HL-60/S4 treated with phorbol 12-myristate 13-acetate at 8.2 ng/mL for 4 days and 3 days (cell line): ENCODE results near the gene ZC2HC1C.

Experiments used
- in situ Hi-C: fragments of 300-500 bp; cut with MboI; formaldehyde crosslinking; loops from 2 replicates; pipeline ENCODE4 v1.15.0; 2022; ENCODE audit warnings: low sequenced_read_pairs

Gene ZC2HC1C

DNA sequence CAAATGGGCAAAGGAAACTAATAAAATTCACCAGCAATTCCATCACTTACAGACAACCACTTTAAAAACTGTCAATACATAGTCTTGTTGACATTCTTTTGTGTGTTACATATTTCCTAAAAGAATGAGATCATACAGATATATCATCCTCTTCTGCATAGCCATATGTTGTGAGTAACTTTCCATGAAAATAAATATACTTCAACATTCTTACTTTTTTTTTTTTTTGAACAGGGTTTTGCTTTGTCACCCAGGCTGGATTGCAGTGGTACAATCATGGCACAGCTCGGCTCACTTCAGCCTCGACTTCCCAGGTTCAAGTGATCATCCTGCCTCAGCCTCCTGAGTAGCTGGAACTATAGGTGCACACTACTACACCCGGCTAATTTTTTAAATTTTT is 20.9 kb downstream of the ZC2HC1C start:
- in situ Hi-C loops: loop anchor here (25.0 kb wide), 1 partner anchor 228 kb away; no protein-coding TSS in a partner anchor

DNA sequence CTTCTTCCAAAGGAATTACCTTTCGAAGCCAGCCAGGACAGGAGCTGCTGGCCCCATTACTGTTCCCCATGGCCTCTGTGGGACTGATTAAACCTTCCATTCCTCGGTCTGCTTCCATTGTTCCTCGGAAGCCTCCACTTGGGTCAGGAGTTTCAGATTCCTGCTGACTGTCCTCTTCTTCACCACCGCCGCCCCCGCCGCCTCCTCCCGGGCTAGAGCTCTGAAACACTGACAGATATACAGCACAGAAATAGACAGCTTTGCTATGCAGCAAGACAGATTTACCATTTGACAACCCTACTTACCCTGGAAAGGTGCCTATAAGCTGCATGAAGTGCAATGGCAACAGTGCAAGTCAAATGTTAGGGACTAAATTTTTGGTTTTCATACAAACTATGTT is 21.8 kb downstream of the ZC2HC1C start:
- in situ Hi-C loops: loop anchor here (25.0 kb wide), 1 partner anchor 229 kb away; no protein-coding TSS in a partner anchor

- in situ Hi-C loops: loop anchor here (25.0 kb wide), 1 partner anchor 230 kb away; no protein-coding TSS in a partner anchor
These were observed 23.3 kb downstream of the ZC2HC1C start for GRCh38 chr14:75092698-75093097.

GRCh38 chr14:75094896-75095295 is 25.5 kb downstream of the ZC2HC1C start:
- in situ Hi-C loops: loop anchor here (25.0 kb wide), 1 partner anchor 233 kb away; no protein-coding TSS in a partner anchor

GRCh38 chr14:75095690-75096089 is 26.2 kb downstream of the ZC2HC1C start:
- in situ Hi-C loops: loop anchor here (25.0 kb wide), 1 partner anchor 233 kb away; no protein-coding TSS in a partner anchor

DNA sequence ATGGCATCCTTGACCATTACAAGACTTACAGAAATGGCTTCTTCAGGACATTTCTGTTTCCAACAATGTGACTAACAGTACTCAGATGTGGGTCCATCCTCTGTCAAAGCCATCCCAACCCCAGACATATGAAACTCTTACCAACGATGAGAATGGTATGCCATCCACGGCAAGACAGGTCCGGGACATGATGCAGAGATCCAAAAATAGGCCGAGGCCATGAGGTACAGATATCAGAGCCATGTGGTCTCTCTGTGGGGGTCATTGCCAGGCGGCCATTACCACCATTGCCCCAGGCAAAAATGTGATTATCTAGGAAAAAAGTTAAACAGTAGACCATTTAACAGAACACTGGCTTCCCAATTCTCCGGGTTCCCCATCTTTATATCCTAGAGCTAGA is 27.5 kb downstream of the ZC2HC1C start:
- in situ Hi-C loops: loop anchor here (25.0 kb wide), 1 partner anchor 235 kb away; no protein-coding TSS in a partner anchor

DNA sequence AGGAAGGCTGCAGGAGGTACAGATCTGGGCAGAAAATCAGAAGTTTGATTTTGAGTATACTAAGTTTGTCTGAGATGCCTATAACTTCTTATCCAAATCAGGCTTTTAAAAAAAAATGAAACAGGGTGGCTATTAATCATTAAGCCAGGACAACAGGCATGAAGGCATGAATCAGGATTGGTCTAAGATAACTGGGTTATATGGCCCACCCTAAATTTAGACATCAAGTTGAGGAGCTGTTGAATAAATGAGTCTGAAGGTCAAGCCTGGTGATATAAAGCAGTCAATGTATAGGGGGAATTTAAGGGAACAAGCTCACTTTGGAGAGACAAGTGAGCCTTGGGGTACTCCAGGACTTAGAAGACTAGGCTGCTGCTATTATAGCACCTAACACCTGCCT is 28.8 kb downstream of the ZC2HC1C start:
- in situ Hi-C loops: loop anchor here (25.0 kb wide), 1 partner anchor 236 kb away; no protein-coding TSS in a partner anchor

DNA sequence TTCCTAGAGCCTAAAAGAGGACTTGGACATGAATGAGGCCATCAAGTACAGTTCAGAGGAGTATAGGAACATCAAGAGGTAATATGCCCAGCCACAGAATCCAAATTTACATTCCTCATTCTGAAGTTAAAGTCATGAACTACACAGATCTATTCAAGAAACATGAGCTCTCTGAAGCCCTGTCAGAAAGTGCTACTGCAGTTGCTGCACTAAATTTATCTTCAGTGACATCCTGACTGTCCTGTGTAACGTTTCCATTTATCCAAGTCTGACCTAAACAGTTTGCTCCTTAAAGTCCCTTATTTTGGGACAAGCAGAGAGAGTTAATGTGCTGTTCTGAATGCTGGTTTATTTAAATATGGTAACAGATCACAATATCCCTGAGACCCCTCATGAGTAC is 29.2 kb downstream of the ZC2HC1C start:
- in situ Hi-C loops: loop anchor here (25.0 kb wide), 1 partner anchor 236 kb away; no protein-coding TSS in a partner anchor

DNA sequence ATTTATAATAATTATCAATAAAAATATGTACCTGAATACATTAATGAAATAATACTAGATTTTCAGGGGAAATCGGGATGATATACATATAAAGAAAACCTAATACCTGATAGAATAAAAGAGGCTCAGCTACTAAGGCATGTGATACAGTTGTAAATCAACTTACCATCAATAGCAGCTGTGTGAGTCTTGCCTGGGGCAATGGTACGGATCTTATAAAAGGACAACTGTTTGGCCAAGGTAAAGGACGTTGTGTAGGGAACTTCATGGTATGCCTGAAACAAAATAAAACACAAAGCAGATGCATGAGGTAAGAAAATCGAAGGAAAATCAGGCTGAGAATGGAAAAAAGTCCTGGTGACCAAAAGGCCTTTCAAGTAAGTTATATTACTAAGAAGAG is 32.0 kb downstream of the ZC2HC1C start:
- in situ Hi-C loops: no loop called here

DNA sequence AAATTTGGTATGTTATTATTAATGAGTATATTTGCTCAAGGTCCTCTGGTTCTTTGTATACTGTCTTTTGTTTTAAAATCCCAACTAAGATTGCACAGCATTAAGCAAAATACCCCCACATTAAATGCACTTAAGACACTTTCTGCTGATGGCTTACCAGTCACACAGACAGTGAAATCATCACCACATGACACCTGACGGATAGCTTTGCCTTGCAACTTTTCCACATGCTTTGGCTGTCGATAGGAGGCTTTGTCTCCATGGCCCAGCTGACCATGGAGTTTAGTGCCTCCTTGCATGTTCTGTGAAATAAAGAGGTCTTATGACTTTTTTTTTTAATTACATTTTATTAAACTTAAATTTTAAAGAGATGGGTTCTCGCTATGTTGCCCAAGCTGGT is 37.7 kb downstream of the ZC2HC1C start:
- in situ Hi-C loops: no loop called here

GRCh38 chr14:75109877-75110276 is 40.4 kb downstream of the ZC2HC1C start:
- in situ Hi-C loops: no loop called here

DNA sequence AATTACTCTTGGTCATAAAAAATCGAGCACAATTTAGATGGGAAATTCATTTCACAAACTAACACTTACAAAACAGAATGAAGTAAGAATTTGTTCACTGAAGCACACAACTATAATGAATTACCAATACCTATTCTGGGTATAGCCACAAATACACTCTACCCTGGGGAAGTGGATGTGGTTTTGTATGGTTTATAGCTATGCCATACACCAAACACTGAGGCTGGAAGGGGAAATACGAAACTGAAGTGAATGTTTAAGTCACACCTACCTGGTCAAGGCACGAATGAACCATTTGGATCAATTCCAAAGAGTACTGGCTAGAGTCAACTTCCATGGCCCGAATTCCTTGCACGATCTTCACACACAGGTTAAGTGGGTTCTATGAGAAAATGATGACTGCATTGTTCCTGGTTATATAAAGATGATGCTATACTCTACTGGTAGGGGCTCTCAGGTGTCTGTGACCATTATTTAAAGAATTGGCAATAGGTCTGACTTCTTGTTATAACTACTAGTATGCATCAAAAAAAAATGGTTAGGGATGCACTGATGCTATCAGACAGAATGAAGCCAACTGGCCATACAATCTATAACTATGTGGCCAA is 44.6 kb downstream of the ZC2HC1C start:
- in situ Hi-C loops: no loop called here

DNA sequence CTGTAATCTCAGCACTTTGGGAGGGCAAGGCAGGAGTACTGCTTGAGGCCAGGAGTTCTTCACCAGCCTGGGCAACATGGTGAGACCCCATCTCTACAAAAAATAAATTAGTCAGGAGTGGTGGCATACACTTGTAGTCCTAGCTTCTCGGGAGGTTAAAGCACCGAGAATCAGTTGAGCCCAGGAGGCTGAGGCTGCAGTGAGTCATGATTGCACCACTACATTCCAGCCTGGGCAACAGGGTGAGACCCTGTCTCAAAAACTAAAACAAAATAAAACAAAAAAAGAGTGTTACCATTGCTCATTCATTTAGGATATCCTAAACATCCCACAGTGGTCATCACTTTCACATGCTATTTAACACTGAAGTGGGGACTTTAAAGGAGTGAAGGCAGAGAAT is 49.6 kb downstream of the ZC2HC1C start:
- in situ Hi-C loops: no loop called here

- in situ Hi-C loops: no loop called here
These were observed 51.3 kb downstream of the ZC2HC1C start for GRCh38 chr14:75120541-75121291.

- in situ Hi-C loops: no loop called here
These were observed 52.1 kb downstream of the ZC2HC1C start for GRCh38 chr14:75121552-75121951.

- in situ Hi-C loops: no loop called here
These were observed 54.5 kb downstream of the ZC2HC1C start for GRCh38 chr14:75123991-75124390.

- in situ Hi-C loops: loop anchor here (25.0 kb wide), 1 partner anchor 162 kb away; the partner anchor contains the start of gene FOS
These were observed 56.2 kb downstream of the ZC2HC1C start for GRCh38 chr14:75125617-75126016.

GRCh38 chr14:75126121-75126544 is 56.7 kb downstream of the ZC2HC1C start:
- in situ Hi-C loops: loop anchor here (25.0 kb wide), 1 partner anchor 161 kb away; the partner anchor contains the start of gene FOS

- in situ Hi-C loops: loop anchor here (25.0 kb wide), 1 partner anchor 160 kb away; the partner anchor contains the start of gene FOS
These were observed 57.4 kb downstream of the ZC2HC1C start, which contains the start of gene NEK9 for GRCh38 chr14:75126679-75127473. Gene NEK9 (minus strand): TSS chr14:75127048. CDS start chr14:75126921, 127 bp downstream.

- in situ Hi-C loops: loop anchor here (25.0 kb wide), 1 partner anchor 160 kb away; the partner anchor contains the start of gene FOS
These were observed 58.0 kb downstream of the ZC2HC1C start for GRCh38 chr14:75127474-75127820.
